HepG2 (cell line): ENCODE results near the gene GAR1. TPM values are rescaled to one million over a fixed set of nuclear protein-coding genes. Genes with fewer than 3 reads are reported as not detected.

Experiments
- ARID2 ChIP-seq: sonication (generic); formaldehyde crosslinking; IDR thresholded peaks from 2 replicates; pipeline ENCODE4 v1.8.1; 2022; ENCODE audit warnings: mild to moderate bottlenecking, missing genetic modification reagents, borderline replicate concordance
- ATRX ChIP-seq: sonication (generic); formaldehyde crosslinking; IDR thresholded peaks from 2 replicates; pipeline ENCODE4 v1.4.0; 2020; ENCODE audit warnings: missing genetic modification reagents, borderline replicate concordance
- FOXJ3 ChIP-seq: sonication (generic); formaldehyde crosslinking; IDR thresholded peaks from 2 replicates; pipeline ENCODE4 v1.4.0; 2020; ENCODE audit warnings: missing genetic modification reagents, mild to moderate bottlenecking, borderline replicate concordance
- GRHL1 ChIP-seq: sonication (generic); formaldehyde crosslinking; conservative IDR thresholded peaks from 2 replicates; pipeline ENCODE4 v1.8.0; 2022; ENCODE audit warnings: missing genetic modification reagents
- KDM2A ChIP-seq: sonication (generic); formaldehyde crosslinking; IDR thresholded peaks from 2 replicates; pipeline ENCODE4 v1.4.0; 2020; ENCODE audit warnings: low read depth, missing genetic modification reagents, borderline replicate concordance
- MED8 ChIP-seq: sonication (generic); formaldehyde crosslinking; IDR thresholded peaks from 2 replicates; pipeline ENCODE4 v1.8.1; 2023; ENCODE audit warnings: mild to moderate bottlenecking, missing genetic modification reagents; ENCODE audit not compliant: insufficient replicate concordance
- MIXL1 ChIP-seq: IDR thresholded peaks from 2 replicates; pipeline ENCODE4 v1.6.1; 2016
- PAWR ChIP-seq: sonication (generic); formaldehyde crosslinking; IDR thresholded peaks from 2 replicates; pipeline ENCODE4 v1.4.0; 2020; ENCODE audit warnings: missing genetic modification reagents, mild to moderate bottlenecking, borderline replicate concordance
- POLR2A ChIP-seq, 2 experiments: IDR thresholded peaks; 2 replicates each; pipeline ENCODE4 v1.6.1; 2011; ENCODE audit warnings: low read depth in 2 of 2, low read length in 2 of 2, mild to moderate bottlenecking in 1 of 2, moderate library complexity in 1 of 2; ENCODE audit not compliant: insufficient read depth in 1 of 2
- SAP130 ChIP-seq: IDR thresholded peaks from 2 replicates; pipeline ENCODE4 v1.6.1; 2016; ENCODE audit warnings: low read depth
- SMC3 ChIP-seq: IDR thresholded peaks from 2 replicates; pipeline ENCODE4 v1.6.1; 2011; ENCODE audit warnings: low read length, improper control_type of control experiment
- SOX5 ChIP-seq: IDR thresholded peaks from 2 replicates; pipeline ENCODE4 v1.6.1; 2016; ENCODE audit warnings: borderline replicate concordance
- SP4 ChIP-seq: sonication (generic); formaldehyde crosslinking; IDR thresholded peaks from 2 replicates; pipeline ENCODE4 v1.8.1; 2023; ENCODE audit warnings: mild to moderate bottlenecking, missing genetic modification reagents
- TMF1 ChIP-seq: sonication (generic); formaldehyde crosslinking; IDR thresholded peaks from 2 replicates; pipeline ENCODE4 v1.8.1; 2022; ENCODE audit warnings: low read depth, missing genetic modification reagents
- ZFYVE20 ChIP-seq: sonication (generic); formaldehyde crosslinking; IDR thresholded peaks from 2 replicates; pipeline ENCODE4 v1.8.0; 2023; ENCODE audit warnings: low read depth, mild to moderate bottlenecking, moderate library complexity, missing genetic modification reagents, borderline replicate concordance
- ZMYM3 ChIP-seq: sonication (generic); formaldehyde crosslinking; IDR thresholded peaks from 2 replicates; pipeline ENCODE4 v1.5.1; 2020; ENCODE audit warnings: mild to moderate bottlenecking, missing genetic modification reagents
- ZNF12 ChIP-seq: sonication (generic); formaldehyde crosslinking; IDR thresholded peaks from 2 replicates; pipeline ENCODE4 v1.5.0; 2020; ENCODE audit warnings: missing genetic modification reagents
- ZNF17 ChIP-seq: sonication (generic); formaldehyde crosslinking; IDR thresholded peaks from 2 replicates; pipeline ENCODE4 v1.5.0; 2020; ENCODE audit warnings: mild to moderate bottlenecking, missing genetic modification reagents
- ZNF230 ChIP-seq: sonication (generic); formaldehyde crosslinking; IDR thresholded peaks from 2 replicates; pipeline ENCODE4 v1.4.0; 2020; ENCODE audit warnings: mild to moderate bottlenecking, missing genetic modification reagents
- ZNF24 ChIP-seq: fragments of 450-650 bp; IDR thresholded peaks from 2 replicates; pipeline ENCODE4 v1.6.1; 2017; ENCODE audit warnings: antibody characterized with exemption, mild to moderate bottlenecking
- ZNF414 ChIP-seq: sonication (generic); formaldehyde crosslinking; IDR thresholded peaks from 2 replicates; pipeline ENCODE4 v1.5.0; 2020; ENCODE audit warnings: missing genetic modification reagents
- ZNF605 ChIP-seq: sonication (generic); formaldehyde crosslinking; IDR thresholded peaks from 2 replicates; pipeline ENCODE4 v1.8.0; 2022; ENCODE audit warnings: mild to moderate bottlenecking, missing genetic modification reagents
- ZNF775 ChIP-seq: sonication (generic); formaldehyde crosslinking; IDR thresholded peaks from 2 replicates; pipeline ENCODE4 v1.4.0; 2020; ENCODE audit warnings: missing genetic modification reagents, mild to moderate bottlenecking, moderate library complexity, borderline replicate concordance
- polyA plus RNA-seq, 8 experiments: library from polyadenylated mRNA; depleted of rRNA in 3 of 8; stranded (reverse) in 7 of 8; unstranded in 1 of 8; fragments of >200 nt; fragmentation: Illumina TruSeq in 4 of 8; extraction: Trizol in 4 of 8; gene quantifications; 2 replicates each; pipeline versions ENCODE4 v1.2.1 to v1.2.3, GENCODE V29; 2011 to 2016; ENCODE audit warnings: low read depth in 4 of 8, missing spikeins in 1 of 8, mixed read lengths in 1 of 8; ENCODE audit not compliant: insufficient read depth in 1 of 8
- total RNA-seq, 5 experiments: library from RNA; depleted of rRNA; stranded (reverse); fragments of >200 nt; fragmentation: Illumina TruSeq; extraction: Trizol; gene quantifications; 2 replicates each; pipeline ENCODE4 v1.2.3, GENCODE V29; 2016; ENCODE audit warnings: low read depth in 1 of 5

GAR1 gene
- total and polyA plus RNA-seq, 2 of the 13 experiments (the other 11 are each of a cell fraction or from before 2014, with no cell fraction given) = 11.3 to 11.4 TPM

- TF ChIP-seq GRHL1 (CRISPR knock-in tag) (no peak), ZNF230 (CRISPR knock-in tag) (no peak), TMF1 (CRISPR knock-in tag) (no peak), ARID2 (CRISPR knock-in tag) (no peak), MED8 (no peak), SMC3 (peak; percentile 68), FOXJ3 (CRISPR knock-in tag) (no peak), SAP130 (CRISPR knock-in tag) (peak; percentile 30; the same call in 1 of the 2 replicates), ZFYVE20 (CRISPR knock-in tag) (no peak), KDM2A (no peak), MIXL1 (peak; percentile 63), ZNF775 (CRISPR knock-in tag) (no peak), SOX5 (CRISPR knock-in tag) (no peak), ZNF414 (CRISPR knock-in tag) (no peak), ZMYM3 (no peak), POLR2A (IDR thresholded peaks at IDR 0.05; ENCODE audit: insufficient read depth in 1 of 2, low read depth in 2 of 2, low read length in 2 of 2) (no peak), ZNF24 (no peak), ATRX (no peak), PAWR (no peak), ZNF12 (CRISPR knock-in tag) (no peak), ZNF17 (CRISPR knock-in tag) (no peak), ZNF605 (CRISPR knock-in tag) (no peak), SP4 (CRISPR knock-in tag) (no peak)
- TF ChIP-seq, all 625 proteins: peak for 10
Measured at GRCh38 chr4:109803924-109804571, 11.5 kb upstream of the GAR1 start (continued).
